ENCODE data around the gene C1QTNF2.
"Not testable (repeated sequence)": the region's sequence is repeated elsewhere in the genome, so short reads cannot be mapped to it uniquely, and the experiment has no call there.

Gene C1QTNF2

GRCh38 chr5:160349249-160349934 is 21.0 kb downstream of the C1QTNF2 start:
- in situ Hi-C loops (cut with HindIII; ENCODE audit: low pct_ligation_motif_present, low sequenced_read_pairs): no loop called here
- no peak for DNase-seq
- Histone ChIP-seq H3K4me3 (ENCODE audit: low read depth, low read length) (no peak overlapping the region), H3K27me3 (replicated peaks) (no peaks in the 10 kb centered on the region), H3K36me3 (replicated peaks) (no peaks in the 10 kb centered on the region), H3K27ac (no peak overlapping the region)
- TF ChIP-seq, protein P1, sequence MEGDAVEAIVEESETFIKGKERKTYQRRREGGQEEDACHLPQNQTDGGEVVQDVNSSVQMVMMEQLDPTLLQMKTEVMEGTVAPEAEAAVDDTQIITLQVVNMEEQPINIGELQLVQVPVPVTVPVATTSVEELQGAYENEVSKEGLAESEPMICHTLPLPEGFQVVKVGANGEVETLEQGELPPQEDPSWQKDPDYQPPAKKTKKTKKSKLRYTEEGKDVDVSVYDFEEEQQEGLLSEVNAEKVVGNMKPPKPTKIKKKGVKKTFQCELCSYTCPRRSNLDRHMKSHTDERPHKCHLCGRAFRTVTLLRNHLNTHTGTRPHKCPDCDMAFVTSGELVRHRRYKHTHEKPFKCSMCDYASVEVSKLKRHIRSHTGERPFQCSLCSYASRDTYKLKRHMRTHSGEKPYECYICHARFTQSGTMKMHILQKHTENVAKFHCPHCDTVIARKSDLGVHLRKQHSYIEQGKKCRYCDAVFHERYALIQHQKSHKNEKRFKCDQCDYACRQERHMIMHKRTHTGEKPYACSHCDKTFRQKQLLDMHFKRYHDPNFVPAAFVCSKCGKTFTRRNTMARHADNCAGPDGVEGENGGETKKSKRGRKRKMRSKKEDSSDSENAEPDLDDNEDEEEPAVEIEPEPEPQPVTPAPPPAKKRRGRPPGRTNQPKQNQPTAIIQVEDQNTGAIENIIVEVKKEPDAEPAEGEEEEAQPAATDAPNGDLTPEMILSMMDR (IDR thresholded peaks at IDR 0.05; ENCODE audit: low read depth, low read length, missing control alignments): no peak

- Histone ChIP-seq H3K27ac (no peak overlapping the region), H3K4me3 (ENCODE audit: low read depth, low read length) (no peak overlapping the region), H3K27me3 (replicated peaks) (no peaks in the 10 kb centered on the region), H3K36me3 (replicated peaks) (no peaks in the 10 kb centered on the region)
- no peak for DNase-seq
- TF ChIP-seq, protein P1 (IDR thresholded peaks at IDR 0.05; ENCODE audit: low read depth, low read length, missing control alignments): no peak
- in situ Hi-C loops (cut with HindIII; ENCODE audit: low pct_ligation_motif_present, low sequenced_read_pairs): no loop called here
Observed at GRCh38 chr5:160348080-160348479, 22.3 kb downstream of the C1QTNF2 start.

GRCh38 chr5:160347448-160347847 is 23.0 kb downstream of the C1QTNF2 start:
- no peak for DNase-seq
- Histone ChIP-seq H3K27me3 (replicated peaks) (no peaks in the 10 kb centered on the region), H3K27ac (no peak overlapping the region), H3K36me3 (replicated peaks) (no peaks in the 10 kb centered on the region), H3K4me3 (ENCODE audit: low read depth, low read length) (no peak overlapping the region)
- in situ Hi-C loops (cut with HindIII; ENCODE audit: low pct_ligation_motif_present, low sequenced_read_pairs): no loop called here
- TF ChIP-seq, protein P1 (IDR thresholded peaks at IDR 0.05; ENCODE audit: low read depth, low read length, missing control alignments): no peak

DNA sequence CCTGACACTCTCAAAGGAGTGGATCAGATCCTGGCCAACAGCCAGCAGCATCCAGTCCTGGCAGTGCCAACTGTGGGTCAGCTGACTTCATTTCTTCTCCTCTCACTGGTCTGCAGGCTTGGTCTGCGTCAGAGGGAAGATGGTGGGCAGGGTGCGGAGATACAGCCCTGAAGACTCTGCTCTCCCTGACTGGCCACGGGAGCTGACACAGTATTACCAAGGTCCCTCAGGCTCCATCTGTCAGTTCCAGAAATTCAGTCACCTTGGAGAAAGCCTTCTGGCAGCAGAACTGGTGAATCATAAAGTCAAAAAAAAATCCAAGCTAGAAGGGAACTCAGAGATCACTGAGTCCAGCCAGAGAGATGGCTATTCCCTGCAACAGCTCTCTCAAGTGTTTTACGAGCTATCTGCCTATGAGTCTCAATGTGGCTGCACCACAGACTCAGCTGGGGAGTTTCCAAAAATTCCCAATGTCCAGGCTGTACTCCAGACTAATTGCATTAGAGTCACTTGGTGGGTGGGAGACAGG is 27.9 kb downstream of the C1QTNF2 start:
- Histone ChIP-seq H3K27ac (no peak overlapping the region), H3K27me3 (replicated peaks) (no peaks in the 10 kb centered on the region), H3K4me3 (ENCODE audit: low read depth, low read length) (no peak overlapping the region), H3K36me3 (replicated peaks) (no peaks in the 10 kb centered on the region)
- TF ChIP-seq, protein P1 (IDR thresholded peaks at IDR 0.05; ENCODE audit: low read depth, low read length, missing control alignments): no peak
- DNase-seq: peak; percentile 2
- in situ Hi-C loops (cut with HindIII; ENCODE audit: low pct_ligation_motif_present, low sequenced_read_pairs): no loop called here

GRCh38 chr5:160341309-160341870 is 29.0 kb downstream of the C1QTNF2 start:
- DNase-seq: no peak
- H3K27ac ChIP-seq: no peak overlapping the region
- TF ChIP-seq, protein P1 (IDR thresholded peaks at IDR 0.05; ENCODE audit: low read depth, low read length, missing control alignments): no peak
- H3K4me3 ChIP-seq (ENCODE audit: low read depth, low read length): no peak overlapping the region
- no peaks in the 10 kb centered on the region for H3K36me3 ChIP-seq (replicated peaks)
- H3K27me3 ChIP-seq (replicated peaks): no peaks in the 10 kb centered on the region
- in situ Hi-C loops (cut with HindIII; ENCODE audit: low pct_ligation_motif_present, low sequenced_read_pairs): no loop called here

GRCh38 chr5:160340513-160340912 is 29.9 kb downstream of the C1QTNF2 start:
- DNase-seq; in situ Hi-C loops (cut with HindIII; ENCODE audit: low pct_ligation_motif_present, low sequenced_read_pairs); H3K36me3 ChIP-seq (replicated peaks); H3K27ac ChIP-seq; H3K27me3 ChIP-seq (replicated peaks); H3K4me3 ChIP-seq (ENCODE audit: low read depth, low read length): not testable (repeated sequence)
